T-cell (primary cell): ENCODE measurements around the gene KAZN. TPM values are rescaled to one million over a fixed set of nuclear protein-coding genes. Genes with fewer than 3 reads are reported as not detected.

Experiments used
- ATAC-seq, 4 experiments: fragments of 200-7000 bp in 3 of 4; fragments of 150-1000 bp in 1 of 4; cut with Tn5 transposase; replicated peaks in 1 of 4; 1 replicate in 3 of 4; 2 replicates in 1 of 4; pipeline ENCODE4 v1.10.0; 2021; ENCODE audit warnings: moderate library complexity in 3 of 4, mild to moderate bottlenecking in 2 of 4, moderate number of reproducible peaks in 1 of 4
- CTCF ChIA-PET, 2 donors: fragments of 300-600 bp; sonication (Branson Sonifier 250); formaldehyde crosslinking; loops; one replicate each; lab custom pipeline; 2022; ENCODE audit warnings: antibody characterized with exemption in 2 of 2; lab: Charles Lee
- POLR2A ChIA-PET, 2 donors: fragments of 300-600 bp; sonication (Branson Sonifier 250); formaldehyde crosslinking; loops; one replicate each; lab custom pipeline; 2022; ENCODE audit warnings: antibody characterized with exemption in 2 of 2; lab: Charles Lee
- DNase-seq, 35 experiments: peaks; one replicate each; pipeline versions ENCODE4 v3.0.0 to v3.0.0-alpha.2; 2013 to 2023
- H3K27ac ChIP-seq: one replicate; pipeline ENCODE4 v1.5.1; 2013; ENCODE audit warnings: low read length
- H3K27me3 ChIP-seq, 2 experiments: replicated peaks in 1 of 2; 1 replicate in 1 of 2; 2 replicates in 1 of 2; pipeline versions ENCODE4 v1.6.1 to v1.7.0; 2013; ENCODE audit warnings: low read length in 1 of 2, mixed read lengths in 1 of 2; ENCODE audit not compliant: control insufficient read depth in 2 of 2, insufficient read depth in 2 of 2; ENCODE audit errors: extremely low read depth in 1 of 2
- H3K36me3 ChIP-seq, 2 donors: 1 replicate in 1 of 2; 2 replicates in 1 of 2; pipeline versions ENCODE4 v1.6.1 to v1.7.0; 2013; ENCODE audit warnings: low read length in 1 of 2; ENCODE audit not compliant: control insufficient read depth in 2 of 2, insufficient read depth in 1 of 2; ENCODE audit errors: extremely low read depth in 1 of 2
- H3K4me1 ChIP-seq, 2 experiments: 1 replicate in 1 of 2; 2 replicates in 1 of 2; pipeline versions ENCODE4 v1.6.1 to v1.7.0; 2013; ENCODE audit warnings: low read length in 2 of 2, mixed read lengths in 1 of 2; ENCODE audit not compliant: insufficient read depth in 2 of 2, control insufficient read depth in 1 of 2; ENCODE audit errors: extremely low read depth in 1 of 2
- H3K4me3 ChIP-seq, 2 donors: 1 replicate in 1 of 2; 2 replicates in 1 of 2; pipeline versions ENCODE4 v1.5.1 to v1.7.0; 2013; ENCODE audit warnings: mild to moderate bottlenecking in 2 of 2, low read length in 1 of 2, moderate library complexity in 1 of 2; ENCODE audit not compliant: control insufficient read depth in 1 of 2; ENCODE audit errors: extremely low read depth in 1 of 2
- H3K9me3 ChIP-seq: 2 replicates; pipeline ENCODE4 v1.7.0; 2013
- H3K27ac Mint-ChIP-seq, 2 donors: one replicate each; pipeline ENCODE4 v1.8.0; 2020 to 2021; ENCODE audit warnings: mild to moderate bottlenecking in 2 of 2, mixed read lengths in 2 of 2
- H3K27me3 Mint-ChIP-seq, 2 donors: one replicate each; pipeline ENCODE4 v1.8.0; 2021 to 2022; ENCODE audit warnings: mixed read lengths in 2 of 2
- H3K36me3 Mint-ChIP-seq: one replicate; pipeline ENCODE4 v1.8.0; 2021; ENCODE audit warnings: mixed read lengths
- H3K4me1 Mint-ChIP-seq, 3 donors: one replicate each; pipeline ENCODE4 v1.8.0; 2020 to 2022; ENCODE audit warnings: mixed read lengths in 3 of 3, mild to moderate bottlenecking in 1 of 3
- H3K4me3 Mint-ChIP-seq, 3 donors: one replicate each; pipeline ENCODE4 v1.8.0; 2020 to 2022; ENCODE audit warnings: mild to moderate bottlenecking in 3 of 3, mixed read lengths in 3 of 3, moderate library complexity in 3 of 3
- H3K9me3 Mint-ChIP-seq, 3 donors: one replicate each; pipeline ENCODE4 v1.8.0; 2020 to 2022; ENCODE audit warnings: mixed read lengths in 3 of 3
- WGBS: methylation state at CpG from one replicate; pipeline ENCODE4 v1.1.5; 2013; ENCODE audit warnings: missing lambda C conversion rate; ENCODE audit not compliant: insufficient coverage; 5-methylcytosine and 5-hydroxymethylcytosine counted together
- total RNA-seq, 35 experiments: library from RNA in 6 of 35; stranded (reverse) in 6 of 35; fragments of 120-200 nt in 1 of 35; gene quantifications; one replicate each; pipeline versions ENCODE4 v1.2.1 to v1.2.4 and lab custom pipeline; 2013 to 2026

KAZN gene
- total RNA-seq, 5 donors from 2014 or later (not counting 1 experiment from before 2014, with no cell fraction given), result 0.18 to 0.58 (median 0.30) TPM

DNA sequence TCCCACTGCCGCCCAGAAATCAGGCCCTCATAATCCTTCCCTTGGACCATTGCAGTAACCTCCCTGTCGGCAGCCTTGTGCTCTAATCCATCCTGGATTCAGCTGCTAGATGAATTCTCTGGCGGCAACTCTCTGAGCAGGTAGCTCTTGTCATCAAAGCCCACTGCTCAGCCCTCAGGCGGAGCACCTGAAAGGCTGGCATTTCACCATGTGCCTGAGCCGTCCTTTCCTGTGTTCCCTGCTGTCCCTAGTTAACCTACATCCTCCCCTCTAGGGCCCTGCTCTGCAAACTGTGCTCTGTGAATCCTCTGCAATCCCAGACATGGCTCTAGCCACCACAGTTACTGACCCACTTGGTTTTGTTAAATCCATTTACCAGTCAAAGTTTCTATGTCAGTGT is 118.0 kb downstream of the KAZN start:
- Mint-ChIP-seq H3K9me3 (peaks cover 0 to 2% (median 0%) of the 10 kb centered on the region in 3 donors), H3K4me1 (no peaks in the 10 kb centered on the region), H3K27ac (no peak overlapping the region), H3K36me3 (no peaks in the 10 kb centered on the region), H3K27me3 (no peaks in the 10 kb centered on the region), H3K4me3 (no peak overlapping the region)
- Histone ChIP-seq H3K27me3 (peaks cover 0 to 6% of the 10 kb centered on the region in 2 experiments), H3K4me1 (no peaks in the 10 kb centered on the region), H3K4me3 (no peak overlapping the region), H3K27ac (no peak overlapping the region), H3K9me3 (no peaks in the 10 kb centered on the region), H3K36me3 (no peaks in the 10 kb centered on the region)
- DNase-seq (no peak), ATAC-seq (no peak)
- 83% methylated on average over 5 of the region's 5 CpGs for WGBS
- ChIA-PET POLR2A (no interaction called here), CTCF (no interaction called here)

DNA sequence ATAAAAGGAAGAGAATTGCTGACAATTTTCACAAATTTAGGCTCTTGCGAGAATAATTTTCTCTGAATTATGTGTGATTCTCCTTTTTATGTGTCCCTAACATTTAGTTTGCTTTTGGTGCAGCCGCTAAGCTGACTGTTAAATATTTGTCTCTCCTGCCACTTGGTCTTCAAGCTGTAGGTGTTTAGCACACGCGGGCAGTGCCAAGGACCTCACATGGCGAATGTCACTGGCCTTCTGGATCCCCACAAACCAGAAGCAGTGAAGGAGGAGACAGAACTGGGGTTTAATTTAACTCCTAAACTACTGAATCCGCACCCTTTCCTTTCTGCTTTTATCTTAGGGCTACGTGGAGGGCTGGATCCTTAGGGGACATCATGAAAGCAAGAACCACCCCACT is 120.0 kb downstream of the KAZN start:
- Histone ChIP-seq H3K4me3 (no peak overlapping the region), H3K4me1 (no peaks in the 10 kb centered on the region), H3K9me3 (no peaks in the 10 kb centered on the region), H3K27me3 (peaks cover 0 to 10% of the 10 kb centered on the region in 2 experiments), H3K36me3 (no peaks in the 10 kb centered on the region), H3K27ac (no peak overlapping the region)
- ATAC-seq (no peak), DNase-seq (no peak)
- ChIA-PET CTCF (no interaction called here), POLR2A (no interaction called here)
- H3K4me3 Mint-ChIP-seq, result no peak overlapping the region
- no peak overlapping the region for H3K27ac Mint-ChIP-seq
- H3K36me3 Mint-ChIP-seq, result no peaks in the 10 kb centered on the region
- WGBS, result 93% methylated on average over 5 of the region's 7 CpGs
- H3K27me3 Mint-ChIP-seq, result peaks cover 0 to 5% of the 10 kb centered on the region in 2 donors
- H3K9me3 Mint-ChIP-seq, result peaks cover 0 to 2% (median 0%) of the 10 kb centered on the region in 3 donors
- no peaks in the 10 kb centered on the region for H3K4me1 Mint-ChIP-seq

DNA sequence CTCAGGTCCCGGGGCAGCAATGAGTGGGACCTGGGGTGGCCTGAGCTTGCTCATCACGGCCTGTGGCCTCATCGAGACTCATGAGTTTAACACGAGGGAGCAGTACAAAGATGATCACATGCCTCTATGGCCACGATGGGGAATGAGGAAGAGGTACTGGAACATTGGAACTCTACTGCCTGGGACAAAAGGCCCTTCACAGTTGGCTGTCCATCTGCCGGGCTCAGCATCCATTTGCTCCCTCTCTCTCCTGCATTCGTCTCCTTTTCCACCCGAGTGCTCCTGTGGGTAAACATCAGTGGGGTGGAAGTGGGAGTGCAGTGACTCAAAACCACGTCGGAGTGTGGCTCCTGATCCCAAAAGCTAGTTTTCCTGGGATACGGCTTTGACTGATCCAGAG is 124.9 kb downstream of the KAZN start:
- no peaks in the 10 kb centered on the region for H3K9me3 ChIP-seq
- peaks cover 0 to 9% of the 10 kb centered on the region in 2 experiments for H3K27me3 ChIP-seq
- H3K4me1 ChIP-seq, result no peaks in the 10 kb centered on the region
- peaks cover 2 to 5% of the 10 kb centered on the region in 2 donors for H3K27me3 Mint-ChIP-seq
- H3K36me3 Mint-ChIP-seq, result no peaks in the 10 kb centered on the region
- DNase-seq, result no peak
- no peaks in the 10 kb centered on the region for H3K36me3 ChIP-seq
- peaks cover 0 to 6% (median 2%) of the 10 kb centered on the region in 3 donors for H3K9me3 Mint-ChIP-seq
- no peak overlapping the region for H3K4me3 ChIP-seq
- no peaks in the 10 kb centered on the region for H3K4me1 Mint-ChIP-seq
- POLR2A ChIA-PET, result no interaction called here
- H3K27ac Mint-ChIP-seq, result no peak overlapping the region
- no peak for ATAC-seq
- no peak overlapping the region for H3K4me3 Mint-ChIP-seq
- 76% methylated on average over 6 of the region's 11 CpGs for WGBS
- CTCF ChIA-PET, result no interaction called here
- H3K27ac ChIP-seq, result no peak overlapping the region

DNA sequence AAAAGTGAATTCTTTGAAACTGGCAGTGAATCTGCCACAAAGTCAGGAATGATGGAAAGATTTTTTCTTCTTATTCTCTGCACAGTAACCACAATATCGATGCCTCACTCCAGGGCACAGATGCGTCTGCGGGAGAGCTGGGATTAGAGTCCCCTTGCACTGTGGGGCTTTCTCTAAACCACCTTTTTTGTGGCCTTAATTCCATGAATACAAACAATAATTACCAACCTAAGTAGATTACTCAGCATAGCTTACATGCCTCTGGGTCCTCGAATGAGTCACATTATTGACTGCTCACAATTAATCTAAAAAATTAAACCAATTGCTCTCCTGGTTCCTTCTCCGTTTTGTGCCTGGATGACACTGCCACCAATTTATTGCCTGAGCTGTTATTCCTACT is 125.8 kb downstream of the KAZN start:
- WGBS, result 84% methylated on average over 4 of the region's 5 CpGs
- H3K4me1 ChIP-seq, result no peaks in the 10 kb centered on the region
- H3K27me3 ChIP-seq, result peaks cover 0 to 11% of the 10 kb centered on the region in 2 experiments
- CTCF ChIA-PET, result no interaction called here
- no peak overlapping the region for H3K27ac ChIP-seq
- no peaks in the 10 kb centered on the region for H3K9me3 ChIP-seq
- ATAC-seq, result no peak
- H3K36me3 ChIP-seq, result no peaks in the 10 kb centered on the region
- no peak for DNase-seq
- Mint-ChIP-seq H3K4me3 (no peak overlapping the region), H3K27me3 (peaks cover 2 to 5% of the 10 kb centered on the region in 2 donors), H3K27ac (no peak overlapping the region), H3K4me1 (no peaks in the 10 kb centered on the region), H3K9me3 (peaks cover 0 to 6% (median 1%) of the 10 kb centered on the region in 3 donors), H3K36me3 (no peaks in the 10 kb centered on the region)
- POLR2A ChIA-PET, result no interaction called here
- no peak overlapping the region for H3K4me3 ChIP-seq

DNA sequence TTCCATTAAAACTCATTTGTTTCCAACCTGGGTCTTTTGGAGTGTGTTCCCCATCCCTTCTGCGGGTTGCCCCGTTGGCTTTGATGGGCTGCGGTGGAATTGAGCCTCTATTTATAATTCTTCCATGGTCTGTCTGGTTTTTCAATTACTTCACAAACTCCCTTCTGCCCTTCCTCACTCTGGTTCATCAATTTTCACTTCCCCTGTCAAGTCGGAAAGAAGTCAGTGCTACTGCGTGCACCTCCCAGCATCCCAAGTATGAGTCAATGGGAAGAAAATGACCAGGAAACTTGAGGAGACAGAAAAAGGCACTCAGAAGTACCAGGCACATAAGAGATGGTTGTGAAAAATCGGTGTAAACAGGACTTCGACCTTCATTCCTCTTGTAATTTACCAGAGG is 126.2 kb downstream of the KAZN start:
- no peak overlapping the region for H3K27ac ChIP-seq
- H3K4me3 ChIP-seq, result no peak overlapping the region
- Mint-ChIP-seq H3K4me1 (no peaks in the 10 kb centered on the region), H3K27me3 (peaks cover 2 to 5% of the 10 kb centered on the region in 2 donors), H3K9me3 (peaks cover 0 to 6% (median 0%) of the 10 kb centered on the region in 3 donors), H3K36me3 (no peaks in the 10 kb centered on the region), H3K4me3 (no peak overlapping the region), H3K27ac (no peak overlapping the region)
- no peaks in the 10 kb centered on the region for H3K4me1 ChIP-seq
- 93% methylated on average over 3 of the region's 7 CpGs for WGBS
- no peak for ATAC-seq
- no peaks in the 10 kb centered on the region for H3K9me3 ChIP-seq
- DNase-seq, result no peak
- H3K36me3 ChIP-seq, result no peaks in the 10 kb centered on the region
- H3K27me3 ChIP-seq, result peaks cover 0 to 11% of the 10 kb centered on the region in 2 experiments
- ChIA-PET POLR2A (no interaction called here), CTCF (no interaction called here)

DNA sequence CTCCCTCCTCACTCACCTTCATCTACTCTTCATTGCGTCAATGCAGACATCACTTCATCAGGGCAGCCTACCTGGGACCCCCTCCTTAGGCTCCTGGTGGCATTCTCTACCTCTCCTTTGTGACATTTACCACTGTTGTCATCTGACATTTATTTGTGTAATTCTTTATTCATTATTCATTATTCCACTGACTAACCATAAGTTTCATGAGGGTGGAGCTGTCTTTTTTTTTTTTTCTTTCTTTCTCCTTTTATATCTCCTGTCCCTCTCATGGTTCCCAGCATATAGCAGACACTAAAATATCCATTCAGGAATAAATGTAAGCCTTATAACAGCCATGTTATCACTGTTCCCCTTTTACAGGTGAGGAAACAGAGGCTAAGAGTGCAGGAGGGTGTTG is 126.8 kb downstream of the KAZN start:
- DNase-seq (no peak), ATAC-seq (no peak)
- no CpG with 5 or more reads among the region's 1 CpG for WGBS
- ChIA-PET POLR2A (no interaction called here), CTCF (no interaction called here)
- H3K27me3 ChIP-seq, result peaks cover 0 to 11% of the 10 kb centered on the region in 2 experiments
- no peaks in the 10 kb centered on the region for H3K36me3 ChIP-seq
- Mint-ChIP-seq H3K4me1 (no peaks in the 10 kb centered on the region), H3K27me3 (peaks cover 2 to 5% of the 10 kb centered on the region in 2 donors), H3K27ac (no peak overlapping the region), H3K9me3 (peaks cover 0 to 6% (median 0%) of the 10 kb centered on the region in 3 donors), H3K4me3 (no peak overlapping the region), H3K36me3 (no peaks in the 10 kb centered on the region)
- no peak overlapping the region for H3K4me3 ChIP-seq
- H3K27ac ChIP-seq, result no peak overlapping the region
- H3K9me3 ChIP-seq, result no peaks in the 10 kb centered on the region
- H3K4me1 ChIP-seq, result no peaks in the 10 kb centered on the region

DNA sequence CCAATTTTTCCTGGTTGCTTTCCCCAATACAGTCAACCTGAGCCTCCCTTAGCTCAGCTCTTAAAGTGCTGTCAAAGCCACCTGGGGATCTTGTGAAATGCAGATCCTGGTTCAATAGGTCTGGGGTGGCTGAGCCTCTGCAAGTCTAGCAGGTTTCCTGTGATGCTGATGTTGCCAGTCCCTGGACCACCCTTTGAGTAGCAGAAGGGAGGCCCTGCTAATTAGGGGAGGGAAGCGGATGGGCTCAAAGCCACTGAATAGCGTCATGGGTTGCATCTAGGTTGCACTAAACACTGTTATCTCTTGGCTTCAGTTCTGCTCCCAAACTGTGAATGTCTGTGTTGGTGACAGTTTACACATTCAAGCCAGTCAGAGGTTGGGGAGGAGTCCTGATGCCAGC is 127.2 kb downstream of the KAZN start:
- H3K4me3 ChIP-seq, result no peak overlapping the region
- no peak for ATAC-seq
- peaks cover 0 to 6% (median 0%) of the 10 kb centered on the region in 3 donors for H3K9me3 Mint-ChIP-seq
- H3K36me3 Mint-ChIP-seq, result no peaks in the 10 kb centered on the region
- peaks cover 2 to 5% of the 10 kb centered on the region in 2 donors for H3K27me3 Mint-ChIP-seq
- H3K27me3 ChIP-seq, result peaks cover 0 to 10% of the 10 kb centered on the region in 2 experiments
- H3K4me3 Mint-ChIP-seq, result no peak overlapping the region
- CTCF ChIA-PET, result no interaction called here
- POLR2A ChIA-PET, result no interaction called here
- 69% methylated on average over 2 of the region's 2 CpGs for WGBS
- no peaks in the 10 kb centered on the region for H3K4me1 Mint-ChIP-seq
- no peak overlapping the region for H3K27ac ChIP-seq
- no peak for DNase-seq
- H3K9me3 ChIP-seq, result no peaks in the 10 kb centered on the region
- no peaks in the 10 kb centered on the region for H3K4me1 ChIP-seq
- no peak overlapping the region for H3K27ac Mint-ChIP-seq
- no peaks in the 10 kb centered on the region for H3K36me3 ChIP-seq
